HepG2 (cell line): ENCODE results near the gene CELA2B. TPM values are rescaled to one million over a fixed set of nuclear protein-coding genes. Genes with fewer than 3 reads are reported as not detected.
A peak's percentile ranks its signal among the peaks of the same experiment; 100 is the strongest.

Experiments
- ATAC-seq: fragments of 200-7000 bp; cut with Tn5 transposase; 3 replicates; pipeline ENCODE4 v1.9.1; 2020; ENCODE audit warnings: mild to moderate bottlenecking, moderate library complexity
- BruUV-seq: library from RNA; stranded (reverse); fragments of 400-500 nt; replicated peaks from 2 replicates; lab custom pipeline; 2021; lab: Mats Ljungman, UMichigan
- CTCF ChIA-PET: fragments of 300-600 bp; formaldehyde crosslinking; extraction: SDS; loops from one replicate; lab custom pipeline; 2021; ENCODE audit warnings: low total read pairs, inconsistent platforms, low intra/inter-chr PET ratio; lab: Yijun Ruan, JAX
- POLR2A ChIA-PET: fragments of 350-600 bp; sonication (Branson Sonifier 250); formaldehyde crosslinking; loops from one replicate; lab custom pipeline; 2020; ENCODE audit warnings: antibody characterized with exemption, inconsistent platforms; lab: Yijun Ruan, JAX
- DNase-seq: peaks from one replicate; pipeline ENCODE4 v3.0.0-alpha.2; 2015; ENCODE audit warnings: low spot score
- FAIRE-seq: peaks from 3 replicates; lab custom pipeline; 2011; peaks lifted over from hg19 to GRCh38; lab: Jason Lieb, UNC
- H2AFZ ChIP-seq: one replicate; pipeline ENCODE4 v1.6.1; 2011; ENCODE audit warnings: low read length, inconsistent platforms
- H3K27ac ChIP-seq: fragments of 300-600 bp; 3 replicates; pipeline ENCODE4 v1.8.0; 2011; ENCODE audit warnings: mixed run types, mild to moderate bottlenecking, mixed read lengths, low read length, inconsistent platforms; ENCODE audit not compliant: insufficient read depth; ENCODE audit errors: extremely low read length
- H3K27me3 ChIP-seq, 2 experiments: fragments of 200-600 bp in 1 of 2; 2 replicates in 1 of 2; 3 replicates in 1 of 2; pipeline versions ENCODE4 v1.6.0 to v1.8.0; 2011; ENCODE audit warnings: low read length in 2 of 2, mild to moderate bottlenecking in 2 of 2, moderate library complexity in 2 of 2, inconsistent platforms in 1 of 2; ENCODE audit not compliant: insufficient read depth in 2 of 2, control insufficient read depth in 1 of 2
- H3K36me3 ChIP-seq, 2 experiments: fragments of 200-600 bp in 1 of 2; replicated peaks in 1 of 2; 2 replicates in 1 of 2; 3 replicates in 1 of 2; pipeline versions ENCODE4 v1.5.1 to v1.8.0; 2011; ENCODE audit warnings: low read length in 2 of 2, inconsistent platforms in 1 of 2; ENCODE audit not compliant: insufficient read depth in 2 of 2, control insufficient read depth in 1 of 2
- H3K4me1 ChIP-seq: 2 replicates; pipeline ENCODE4 v1.5.1; 2012; ENCODE audit warnings: low read length, inconsistent platforms; ENCODE audit not compliant: insufficient read depth
- H3K4me2 ChIP-seq: 2 replicates; pipeline ENCODE4 v1.6.0; 2011; ENCODE audit warnings: low read depth, low read length, inconsistent platforms
- H3K4me3 ChIP-seq, 3 experiments: fragments of 200-600 bp in 1 of 3; sonication (generic), shearing (Covaris generic) in 1 of 3; replicated peaks in 1 of 3; 2 replicates each; pipeline ENCODE4 v1.5.1; 2011 to 2016; ENCODE audit warnings: low read length in 3 of 3, inconsistent platforms in 2 of 3, low read depth in 2 of 3, mild to moderate bottlenecking in 2 of 3, control low read depth in 1 of 3, mixed read lengths in 1 of 3; ENCODE audit not compliant: insufficient read depth in 1 of 3
- H3K79me2 ChIP-seq: one replicate; pipeline ENCODE4 v1.6.1; 2011; ENCODE audit warnings: low read length, inconsistent platforms; ENCODE audit not compliant: insufficient read depth
- H3K9ac ChIP-seq: 2 replicates; pipeline ENCODE4 v1.6.0; 2011; ENCODE audit warnings: mild to moderate bottlenecking, low read depth, low read length, inconsistent platforms; ENCODE audit not compliant: insufficient read depth
- H3K9me3 ChIP-seq: 2 replicates; pipeline ENCODE4 v1.5.1; 2012; ENCODE audit warnings: mild to moderate bottlenecking, low read length
- H4K20me1 ChIP-seq: 2 replicates; pipeline ENCODE4 v1.6.0; 2011; ENCODE audit warnings: inconsistent platforms, mild to moderate bottlenecking, low read length, moderate library complexity; ENCODE audit not compliant: insufficient read depth
- CC2D1A ChIP-seq: sonication (generic); formaldehyde crosslinking; IDR thresholded peaks from 2 replicates; pipeline ENCODE4 v1.8.1; 2023; ENCODE audit warnings: mild to moderate bottlenecking, missing genetic modification reagents
- CEBPB ChIP-seq: IDR thresholded peaks from 2 replicates; pipeline ENCODE4 v1.6.1; 2011; ENCODE audit warnings: low read depth, low read length, improper control_type of control experiment, borderline replicate concordance
- ERF ChIP-seq: IDR thresholded peaks from 2 replicates; pipeline ENCODE4 v1.6.1; 2018; ENCODE audit warnings: missing biosample characterization, missing genetic modification reagents
- MED8 ChIP-seq: sonication (generic); formaldehyde crosslinking; IDR thresholded peaks from 2 replicates; pipeline ENCODE4 v1.8.1; 2023; ENCODE audit warnings: mild to moderate bottlenecking, missing genetic modification reagents; ENCODE audit not compliant: insufficient replicate concordance
- NR2F1 ChIP-seq, 2 experiments: fragments of 450-650 bp in 1 of 2; formaldehyde crosslinking in 1 of 2; IDR thresholded peaks; 2 replicates each; pipeline versions ENCODE4 v1.5.0 to v1.6.1; 2016 to 2020; ENCODE audit warnings: mild to moderate bottlenecking in 1 of 2, missing compliant biosample characterization in 1 of 2, missing genetic modification reagents in 1 of 2, moderate library complexity in 1 of 2
- ZMYM3 ChIP-seq: sonication (generic); formaldehyde crosslinking; IDR thresholded peaks from 2 replicates; pipeline ENCODE4 v1.5.1; 2020; ENCODE audit warnings: mild to moderate bottlenecking, missing genetic modification reagents
- WGBS: methylation state at CpG from one replicate; pipeline ENCODE4 v1.1.6; 2017; ENCODE audit warnings: low lambda C conversion rate; 5-methylcytosine and 5-hydroxymethylcytosine counted together
- in situ Hi-C: cut with HindIII; loops from 2 replicates; pipeline ENCODE4 v1.10.0; 2017; ENCODE audit warnings: low pct_unique_long_range_greater_than_20kb; ENCODE audit not compliant: extremely low pct_ligation_motif_present
- intact Hi-C: fragments of 100-400 bp; cut with micrococcal nuclease; formaldehyde crosslinking; loops from one replicate; pipeline ENCODE4 v1.10.0; 2022; ENCODE audit not compliant: unreplicated experiment
- polyA plus RNA-seq, 8 experiments: library from polyadenylated mRNA; depleted of rRNA in 3 of 8; stranded (reverse) in 7 of 8; unstranded in 1 of 8; fragments of >200 nt; fragmentation: Illumina TruSeq in 4 of 8; extraction: Trizol in 4 of 8; gene quantifications; 2 replicates each; pipeline versions ENCODE4 v1.2.1 to v1.2.3, GENCODE V29; 2011 to 2016; ENCODE audit warnings: low read depth in 4 of 8, missing spikeins in 1 of 8, mixed read lengths in 1 of 8; ENCODE audit not compliant: insufficient read depth in 1 of 8
- total RNA-seq, 5 experiments: library from RNA; depleted of rRNA; stranded (reverse); fragments of >200 nt; fragmentation: Illumina TruSeq; extraction: Trizol; gene quantifications; 2 replicates each; pipeline ENCODE4 v1.2.3, GENCODE V29; 2016; ENCODE audit warnings: low read depth in 1 of 5

Gene CELA2B
- total and polyA plus RNA-seq, 2 of the 13 experiments (the other 11 are each of a cell fraction or from before 2014, with no cell fraction given): not detected

DNA sequence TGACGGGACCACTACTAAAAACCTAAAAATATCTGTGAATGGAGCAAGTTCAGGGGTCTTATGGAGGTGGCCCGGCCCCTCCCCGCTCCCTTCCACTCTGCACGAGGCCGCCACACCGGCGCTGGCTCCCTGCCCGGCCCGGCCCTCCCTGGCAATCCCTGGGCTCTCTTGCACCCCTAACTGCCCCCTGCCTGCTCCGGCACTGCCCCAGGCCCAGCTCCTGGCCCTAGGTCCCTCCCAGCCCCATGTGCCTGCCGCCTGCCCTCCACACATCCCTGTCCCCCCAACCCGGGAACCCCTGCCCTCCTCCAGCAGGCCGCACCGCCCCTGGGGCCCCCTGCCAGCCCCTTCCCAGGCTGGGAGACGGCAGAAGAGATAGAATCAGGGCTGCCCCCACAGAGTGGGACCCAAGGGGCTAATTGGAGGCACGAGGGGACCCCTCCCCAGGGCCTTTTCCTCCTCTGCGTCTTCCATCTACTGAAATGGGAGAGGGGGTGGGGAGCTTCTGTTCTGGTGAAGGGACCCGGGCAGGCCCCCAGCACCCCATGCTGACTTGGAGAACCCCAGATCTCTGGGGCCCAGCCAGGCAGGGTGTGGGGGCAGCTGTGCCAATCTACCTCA is 47.0 kb upstream of the CELA2B start:
- no peak for ATAC-seq
- H3K4me2 ChIP-seq: no peak overlapping the region
- no peak for TF ChIP-seq CC2D1A (CRISPR knock-in tag)
- TF ChIP-seq NR2F1 (CRISPR knock-in tag; IDR thresholded peaks at IDR 0.05): no peak
- ChIA-PET POLR2A (no interaction called here), CTCF (interaction anchor here (3.6 kb wide), 1 partner anchor 105 kb away, joined by 47 read pairs; no protein-coding TSS in a partner anchor)
- H3K79me2 ChIP-seq: no peaks in the 10 kb centered on the region
- intact Hi-C loops: no loop called here
- no peak overlapping the region for H2AFZ ChIP-seq
- no peaks in the 10 kb centered on the region for H3K9me3 ChIP-seq
- no peak overlapping the region for H3K27ac ChIP-seq
- H3K27me3 ChIP-seq: no peaks in the 10 kb centered on the region
- H3K36me3 ChIP-seq: peaks cover 0 to 2% of the 10 kb centered on the region in 2 experiments; a peak in 2 of 5 replicates
- H3K9ac ChIP-seq: no peak overlapping the region
- TSS peak; percentile 40 for BruUV-seq
- WGBS: 85% methylated on average over 12 of the region's 18 CpGs
- H3K4me1 ChIP-seq: no peaks in the 10 kb centered on the region
- no peak for DNase-seq
- no peaks in the 10 kb centered on the region for H4K20me1 ChIP-seq
- FAIRE-seq: no peak
- in situ Hi-C loops: loop anchor here (5.0 kb wide), 1 partner anchor 102 kb away; no protein-coding TSS in a partner anchor
- no peak overlapping the region for H3K4me3 ChIP-seq

DNA sequence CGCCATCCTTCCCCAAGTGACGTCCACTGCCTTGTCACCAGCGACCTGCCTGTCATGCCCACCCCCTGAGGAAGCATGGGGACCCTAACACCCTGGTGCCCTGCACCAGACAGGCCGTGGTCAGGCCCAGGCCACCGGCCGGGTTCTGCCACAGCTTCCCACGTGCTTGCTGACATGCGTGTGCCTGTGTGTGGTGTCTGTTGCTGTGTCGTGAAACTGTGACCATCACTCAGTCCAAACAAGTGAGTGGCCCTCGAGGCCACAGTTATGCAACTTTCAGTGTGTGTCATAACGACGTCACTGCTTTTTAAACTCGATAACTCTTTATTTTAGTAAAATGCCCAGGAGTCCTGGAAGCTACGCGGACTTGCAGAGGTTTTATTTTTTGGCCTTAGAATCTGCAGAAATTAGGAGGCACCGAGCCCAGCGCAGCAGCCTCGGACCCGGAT is 46.2 kb upstream of the CELA2B start:
- DNase-seq (no peak), FAIRE-seq (no peak), ATAC-seq (no peak)
- ChIA-PET POLR2A (no interaction called here), CTCF (interaction anchor here (3.6 kb wide), 1 partner anchor 106 kb away, joined by 47 read pairs; no protein-coding TSS in a partner anchor)
- peaks cover 0 to 2% of the 10 kb centered on the region in 2 experiments; a peak in 2 of 5 replicates for H3K36me3 ChIP-seq
- no peaks in the 10 kb centered on the region for H4K20me1 ChIP-seq
- H2AFZ ChIP-seq: no peak overlapping the region
- intact Hi-C loops (no loop called here), in situ Hi-C loops (loop anchor here (5.0 kb wide), 1 partner anchor 102 kb away; no protein-coding TSS in a partner anchor)
- no peaks in the 10 kb centered on the region for H3K79me2 ChIP-seq
- no TSS peak for BruUV-seq
- TF ChIP-seq CEBPB: 0 out of 2 replicates have a peak, but pooled peaks have one; percentile 28
- no peak for TF ChIP-seq ZMYM3 (CRISPR knock-in tag)
- TF ChIP-seq MED8 (CRISPR knock-in tag): no peak
- TF ChIP-seq ERF: no peak
- 87% methylated on average over 16 of the region's 19 CpGs for WGBS
- H3K27me3 ChIP-seq: no peaks in the 10 kb centered on the region
- H3K4me1 ChIP-seq: peaks cover 7% of the 10 kb centered on the region; the same call in 1 of the 2 replicates
- no peak overlapping the region for H3K4me3 ChIP-seq
- no peak overlapping the region for H3K27ac ChIP-seq
- H3K9me3 ChIP-seq: no peaks in the 10 kb centered on the region
- no peak overlapping the region for H3K9ac ChIP-seq
- H3K4me2 ChIP-seq: no peak overlapping the region
